ENCODE measurements around the gene FOLR2. TPM values are rescaled to one million over a fixed set of nuclear protein-coding genes. Genes with fewer than 3 reads are reported as not detected.

Gene FOLR2
- total and polyA plus RNA-seq, 4 donors = 9.4 to 31.5 (median 16.7) TPM

DNA sequence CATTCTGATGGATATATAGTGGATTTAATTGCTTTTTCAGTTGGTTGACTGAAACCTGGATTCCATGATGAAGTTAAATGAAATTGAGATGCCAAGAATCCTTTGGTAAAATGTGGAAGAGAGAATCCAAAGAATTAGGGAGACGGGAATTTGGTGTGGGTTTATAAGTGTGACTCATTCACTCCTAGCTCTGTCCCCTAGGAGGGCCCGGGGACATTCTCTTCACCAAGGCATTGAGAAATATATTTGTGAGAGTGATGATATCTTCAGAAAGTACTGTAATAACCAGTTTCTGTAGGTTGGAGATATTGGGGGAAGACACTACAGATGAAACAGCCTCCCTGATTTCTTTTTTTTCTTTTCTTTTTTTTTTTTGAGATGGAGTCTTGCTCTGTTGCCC lies 41.0 kb downstream of the FOLR2 start:
- Histone ChIP-seq H3K27me3 (ENCODE audit: control insufficient read depth in 4 of 4, insufficient read depth in 4 of 4, low read length in 3 of 4) (peaks cover 0 to 2% (median 0%) of the 10 kb centered on the region in 4 donors), H3K9me3 (ENCODE audit: control insufficient read depth in 4 of 4, low read length in 3 of 4) (no peaks in the 10 kb centered on the region), H3K27ac (ENCODE audit: low read depth in 1 of 2, low read length in 2 of 2) (no peak overlapping the region), H3K36me3 (ENCODE audit: control insufficient read depth in 4 of 4, insufficient read depth in 3 of 4, low read depth in 1 of 4, low read length in 3 of 4) (no peaks in the 10 kb centered on the region), H3K4me3 (ENCODE audit: low read depth in 1 of 3, low read length in 3 of 3) (no peak overlapping the region), H3K9ac (ENCODE audit: low read depth in 1 of 2, low read length in 2 of 2) (no peak overlapping the region), H3K4me1 (ENCODE audit: control insufficient read depth in 4 of 4, insufficient read depth in 4 of 4, low read length in 3 of 4) (no peaks in the 10 kb centered on the region)
- 93% methylated on average over 2 of the region's 2 CpGs for WGBS
- TF ChIP-seq FOXA2 (IDR thresholded peaks at IDR 0.05) (no peak), SP1 (IDR thresholded peaks at IDR 0.05) (no peak), NR2F2 (IDR thresholded peaks at IDR 0.05) (no peak), HNF4G (IDR thresholded peaks at IDR 0.05) (no peak), HNF4A (conservative IDR thresholded peaks at IDR 0.05) (no peak), GABPA (IDR thresholded peaks at IDR 0.05 in 1 of 2, conservative IDR thresholded peaks at IDR 0.05 in 1 of 2) (no peak), FOXA1 (IDR thresholded peaks at IDR 0.05) (no peak), MAX (IDR thresholded peaks at IDR 0.05) (no peak), JUND (IDR thresholded peaks at IDR 0.05) (no peak), TAF1 (conservative IDR thresholded peaks at IDR 0.05) (no peak), RAD21 (IDR thresholded peaks at IDR 0.05) (no peak), EGR1 (IDR thresholded peaks at IDR 0.05; ENCODE audit: low read depth in 2 of 2) (no peak), ZBTB33 (IDR thresholded peaks at IDR 0.05) (no peak), YY1 (IDR thresholded peaks at IDR 0.05) (no peak), RXRA (IDR thresholded peaks at IDR 0.05) (no peak), ATF3 (IDR thresholded peaks at IDR 0.05) (no peak)
- TF ChIP-seq, protein P1, sequence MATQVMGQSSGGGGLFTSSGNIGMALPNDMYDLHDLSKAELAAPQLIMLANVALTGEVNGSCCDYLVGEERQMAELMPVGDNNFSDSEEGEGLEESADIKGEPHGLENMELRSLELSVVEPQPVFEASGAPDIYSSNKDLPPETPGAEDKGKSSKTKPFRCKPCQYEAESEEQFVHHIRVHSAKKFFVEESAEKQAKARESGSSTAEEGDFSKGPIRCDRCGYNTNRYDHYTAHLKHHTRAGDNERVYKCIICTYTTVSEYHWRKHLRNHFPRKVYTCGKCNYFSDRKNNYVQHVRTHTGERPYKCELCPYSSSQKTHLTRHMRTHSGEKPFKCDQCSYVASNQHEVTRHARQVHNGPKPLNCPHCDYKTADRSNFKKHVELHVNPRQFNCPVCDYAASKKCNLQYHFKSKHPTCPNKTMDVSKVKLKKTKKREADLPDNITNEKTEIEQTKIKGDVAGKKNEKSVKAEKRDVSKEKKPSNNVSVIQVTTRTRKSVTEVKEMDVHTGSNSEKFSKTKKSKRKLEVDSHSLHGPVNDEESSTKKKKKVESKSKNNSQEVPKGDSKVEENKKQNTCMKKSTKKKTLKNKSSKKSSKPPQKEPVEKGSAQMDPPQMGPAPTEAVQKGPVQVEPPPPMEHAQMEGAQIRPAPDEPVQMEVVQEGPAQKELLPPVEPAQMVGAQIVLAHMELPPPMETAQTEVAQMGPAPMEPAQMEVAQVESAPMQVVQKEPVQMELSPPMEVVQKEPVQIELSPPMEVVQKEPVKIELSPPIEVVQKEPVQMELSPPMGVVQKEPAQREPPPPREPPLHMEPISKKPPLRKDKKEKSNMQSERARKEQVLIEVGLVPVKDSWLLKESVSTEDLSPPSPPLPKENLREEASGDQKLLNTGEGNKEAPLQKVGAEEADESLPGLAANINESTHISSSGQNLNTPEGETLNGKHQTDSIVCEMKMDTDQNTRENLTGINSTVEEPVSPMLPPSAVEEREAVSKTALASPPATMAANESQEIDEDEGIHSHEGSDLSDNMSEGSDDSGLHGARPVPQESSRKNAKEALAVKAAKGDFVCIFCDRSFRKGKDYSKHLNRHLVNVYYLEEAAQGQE (IDR thresholded peaks at IDR 0.05) = no peak
- TF ChIP-seq, protein P2, sequence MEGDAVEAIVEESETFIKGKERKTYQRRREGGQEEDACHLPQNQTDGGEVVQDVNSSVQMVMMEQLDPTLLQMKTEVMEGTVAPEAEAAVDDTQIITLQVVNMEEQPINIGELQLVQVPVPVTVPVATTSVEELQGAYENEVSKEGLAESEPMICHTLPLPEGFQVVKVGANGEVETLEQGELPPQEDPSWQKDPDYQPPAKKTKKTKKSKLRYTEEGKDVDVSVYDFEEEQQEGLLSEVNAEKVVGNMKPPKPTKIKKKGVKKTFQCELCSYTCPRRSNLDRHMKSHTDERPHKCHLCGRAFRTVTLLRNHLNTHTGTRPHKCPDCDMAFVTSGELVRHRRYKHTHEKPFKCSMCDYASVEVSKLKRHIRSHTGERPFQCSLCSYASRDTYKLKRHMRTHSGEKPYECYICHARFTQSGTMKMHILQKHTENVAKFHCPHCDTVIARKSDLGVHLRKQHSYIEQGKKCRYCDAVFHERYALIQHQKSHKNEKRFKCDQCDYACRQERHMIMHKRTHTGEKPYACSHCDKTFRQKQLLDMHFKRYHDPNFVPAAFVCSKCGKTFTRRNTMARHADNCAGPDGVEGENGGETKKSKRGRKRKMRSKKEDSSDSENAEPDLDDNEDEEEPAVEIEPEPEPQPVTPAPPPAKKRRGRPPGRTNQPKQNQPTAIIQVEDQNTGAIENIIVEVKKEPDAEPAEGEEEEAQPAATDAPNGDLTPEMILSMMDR (IDR thresholded peaks at IDR 0.05; ENCODE audit: low read depth, low read length, missing input control) = no peak
- no peak for DNase-seq (ENCODE audit: low spot score)
